Measurements from ENCODE around the gene STPG3. TPM values are rescaled to one million over a fixed set of nuclear protein-coding genes. Genes with fewer than 3 reads are reported as not detected.

STPG3 gene
- total RNA-seq, 1 donor from 2014 or later = not detected

DNA sequence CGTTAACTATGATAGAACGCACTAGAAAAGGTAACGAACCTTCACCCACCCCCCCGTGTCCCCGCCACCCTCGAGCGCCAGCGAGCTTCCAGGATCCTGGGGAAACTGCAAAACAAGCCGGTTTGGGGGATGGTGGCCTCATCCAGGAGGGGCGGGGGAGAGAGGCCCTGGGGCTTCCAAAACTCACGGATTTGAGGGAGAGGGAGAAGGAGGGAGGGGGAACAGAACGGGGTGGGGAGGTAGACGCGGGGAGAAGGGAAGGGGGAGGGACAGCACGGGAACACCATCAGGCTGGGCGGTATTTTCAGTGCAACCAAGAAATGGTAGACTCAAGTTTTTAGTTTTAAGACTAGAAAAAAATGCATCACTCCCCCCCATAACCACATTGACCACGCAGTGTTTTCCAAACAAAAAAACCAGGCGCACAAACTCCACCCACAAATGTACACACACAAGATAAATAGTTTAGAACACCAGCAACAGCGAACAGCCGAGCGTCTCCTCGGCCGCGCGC, 49.5 kb downstream of the STPG3 start:
- no peak for DNase-seq (ENCODE audit: low read depth, low spot score)

DNA sequence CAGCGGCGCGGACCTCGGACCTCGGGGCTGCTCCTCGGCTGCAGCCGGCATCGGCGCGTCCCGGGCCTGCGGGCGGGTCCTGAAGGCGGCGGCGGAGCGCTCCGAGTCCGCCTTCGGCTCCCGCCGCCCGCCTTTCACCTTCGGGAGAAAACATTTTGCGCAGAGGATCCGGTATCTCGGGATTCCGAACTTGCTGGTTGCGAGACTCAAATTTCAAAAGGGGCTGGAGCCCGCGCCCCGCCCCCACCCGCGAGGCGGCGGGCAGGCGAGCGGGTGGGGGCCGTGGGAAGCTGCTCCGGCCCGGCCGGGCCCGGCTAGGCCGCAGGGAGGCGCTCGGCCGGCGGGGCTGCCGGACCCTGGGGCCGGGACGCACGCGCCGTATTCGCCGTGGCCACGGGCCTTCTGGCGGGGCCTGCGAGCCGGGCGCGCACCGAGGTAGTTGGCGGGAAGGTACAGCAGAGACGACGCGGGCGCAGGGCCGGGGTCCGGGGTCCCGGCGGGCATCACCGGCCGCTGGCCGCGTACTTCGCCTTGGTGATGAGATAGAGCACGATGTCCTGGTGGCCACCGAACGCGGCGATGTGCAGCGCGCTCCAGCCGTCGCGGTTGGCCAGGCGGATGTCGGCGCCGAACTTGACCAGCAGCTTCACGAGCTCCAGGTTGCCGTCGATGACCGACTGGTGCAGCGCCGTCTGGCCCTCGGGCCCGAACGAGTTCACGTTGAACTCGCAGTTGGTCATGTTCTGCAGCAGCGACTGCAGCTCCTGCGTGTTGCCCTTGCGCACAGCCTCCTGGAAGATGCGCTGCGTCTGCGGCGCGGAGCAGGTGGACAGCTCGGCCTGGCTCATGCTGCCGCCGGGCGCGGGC, 50.2 kb downstream of the STPG3 start:
- no peak for DNase-seq (ENCODE audit: low read depth, low spot score)

DNA sequence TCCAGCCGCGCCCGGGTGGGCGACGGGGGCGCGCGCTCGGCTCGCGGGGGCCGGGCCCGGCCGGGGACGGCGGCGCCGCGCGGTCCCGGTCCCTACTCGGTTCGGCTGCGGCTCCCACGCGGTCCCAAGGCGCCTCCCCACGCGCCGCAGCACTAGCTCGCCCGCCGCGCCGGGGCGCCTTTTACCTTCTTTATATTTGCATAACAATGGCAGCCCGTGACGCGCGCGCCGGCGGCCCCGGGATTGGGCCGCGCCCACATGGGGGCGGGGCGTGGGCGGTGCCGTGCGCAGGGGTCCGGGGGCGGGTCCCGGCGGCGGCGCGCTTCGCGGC, 51.0 kb downstream of the STPG3 start, which contains the start of gene NRARP:
Gene NRARP (minus strand): TSS at position 154 of the 331 bp plus-strand sequence. CDS start 343 bp downstream, outside the sequence.
- DNase-seq (ENCODE audit: low read depth, low spot score) = no peak

DNA sequence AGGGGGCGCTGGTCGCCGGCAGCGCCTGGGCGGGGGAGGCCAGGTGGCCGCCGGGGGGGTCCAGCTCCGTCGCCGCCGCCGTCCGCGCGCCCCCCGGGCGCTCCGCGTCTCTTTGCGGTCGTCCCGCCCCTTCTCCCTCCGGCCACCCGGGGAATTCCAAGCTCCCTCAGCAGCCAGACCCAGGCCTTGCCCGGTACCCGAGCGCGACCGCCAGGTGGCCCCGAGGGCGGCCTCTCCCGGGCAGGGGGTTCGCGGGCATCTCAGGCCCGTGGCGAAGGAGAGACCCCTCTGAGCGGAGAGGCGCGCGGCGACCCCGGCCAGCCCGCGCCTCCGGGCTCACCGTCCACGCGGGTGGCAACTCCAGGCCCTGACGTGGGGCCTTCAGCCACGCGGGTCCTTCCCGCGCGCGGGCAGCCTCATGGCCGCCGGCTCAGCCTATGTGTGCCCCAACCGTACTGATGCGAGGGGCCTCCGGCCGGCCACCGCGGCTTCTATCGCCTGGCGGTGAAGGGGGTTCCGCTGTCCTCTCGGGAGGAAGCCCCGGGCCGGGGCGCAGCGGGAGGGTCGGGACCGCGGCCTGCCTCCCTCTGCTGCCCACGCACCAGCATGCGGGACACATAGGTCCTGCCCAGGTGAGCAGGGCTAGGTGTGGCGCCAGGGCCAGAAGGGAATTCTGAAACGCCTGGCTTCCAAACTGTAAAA, 51.5 kb downstream of the STPG3 start:
- no peak for DNase-seq (ENCODE audit: low read depth, low spot score)

Other genes starting within 250 kb of the STPG3 start
- gene ABCA2, start 223.0 kb upstream of the STPG3 start, total RNA-seq = 7.9 and 15.7 TPM in 2 replicates
- not detected in 2 replicates for gene FUT7, start 219.2 kb upstream of the STPG3 start, total RNA-seq
- gene NPDC1, start 205.1 kb upstream of the STPG3 start, total RNA-seq = 31.2 and 33.0 TPM in 2 replicates
- gene ENTPD2, start 197.2 kb upstream of the STPG3 start, total RNA-seq = not detected in 2 replicates
- gene SAPCD2, start 180.7 kb upstream of the STPG3 start, total RNA-seq = 17.6 and 31.1 TPM in 2 replicates
- 15.4 and 17.0 TPM in 2 replicates for gene UAP1L1, start 173.8 kb upstream of the STPG3 start, total RNA-seq
- gene MAN1B1, start 164.3 kb upstream of the STPG3 start, total RNA-seq = 58.1 and 76.7 TPM in 2 replicates
- 73.7 and 133 TPM in 2 replicates for gene DPP7, start 136.6 kb upstream of the STPG3 start, total RNA-seq
- gene GRIN1, start 112.1 kb upstream of the STPG3 start, total RNA-seq = 0.04 and 0.26 TPM in 2 replicates
- gene LRRC26, start 81.2 kb upstream of the STPG3 start, total RNA-seq = not detected in 2 replicates
- not detected in 2 replicates for gene TMEM210, start 79.2 kb upstream of the STPG3 start, total RNA-seq
- gene ANAPC2, start 62.7 kb upstream of the STPG3 start, total RNA-seq = 24.4 and 30.5 TPM in 2 replicates
- 107 and 115 TPM in 2 replicates for gene SSNA1, start 62.6 kb upstream of the STPG3 start, total RNA-seq
- gene TPRN, start 50.5 kb upstream of the STPG3 start, total RNA-seq = 5.1 and 6.4 TPM in 2 replicates
- 26.1 and 34.2 TPM in 2 replicates for gene TMEM203, start 45.6 kb upstream of the STPG3 start, total RNA-seq
- 3.5 and 4.2 TPM in 2 replicates for gene NDOR1, start 45.6 kb upstream of the STPG3 start, total RNA-seq
- 0.07 and 0.33 TPM in 2 replicates for gene RNF208, start 29.0 kb upstream of the STPG3 start, total RNA-seq
- gene CYSRT1, start 26.1 kb upstream of the STPG3 start, total RNA-seq = 0.11 and 0.46 TPM in 2 replicates
- 0.07 TPM in 2 replicates for gene RNF224, start 23.8 kb upstream of the STPG3 start, total RNA-seq
- gene SLC34A3, start 20.4 kb upstream of the STPG3 start, total RNA-seq = not detected in 2 replicates
- 279 and 476 TPM in 2 replicates for gene TUBB4B, start 10.0 kb upstream of the STPG3 start, total RNA-seq
- 78.1 and 78.6 TPM in 2 replicates for gene NELFB, start 4.0 kb downstream of the STPG3 start, total RNA-seq
- gene TOR4A, start 26.4 kb downstream of the STPG3 start, total RNA-seq = 28.9 and 35.3 TPM in 2 replicates
- 14.0 and 16.0 TPM in 2 replicates for gene NRARP, start 51.0 kb downstream of the STPG3 start, total RNA-seq
- 14.2 and 24.3 TPM in 2 replicates for gene EXD3, start 171.9 kb downstream of the STPG3 start, total RNA-seq
- 0.11 and 0.66 TPM in 2 replicates for gene NOXA1, start 172.1 kb downstream of the STPG3 start, total RNA-seq
- 0.04 and 0.07 TPM in 2 replicates for gene ENTPD8, start 190.1 kb downstream of the STPG3 start, total RNA-seq
- 20.6 and 23.9 TPM in 2 replicates for gene NSMF, start 208.0 kb downstream of the STPG3 start, total RNA-seq